Activated CD8-positive, alpha-beta memory T cell treated with anti-CD3 and anti-CD28 coated beads, Interleukin-2, amount 50 U/mL, for 1 hour (primary cell): ENCODE measurements around the gene BFAR.
"Not testable (repeated sequence)": the region's sequence is repeated elsewhere in the genome, so short reads cannot be mapped to it uniquely, and the experiment has no call there.

Experiments
- DNase-seq: peaks from one replicate; pipeline ENCODE4 v3.0.0-alpha.2; 2020; ENCODE audit errors: extremely low read depth

The BFAR gene

GRCh38 chr16:14636179-14636950 is 3.6 kb downstream of the BFAR start:
- not testable (repeated sequence) for DNase-seq

DNA sequence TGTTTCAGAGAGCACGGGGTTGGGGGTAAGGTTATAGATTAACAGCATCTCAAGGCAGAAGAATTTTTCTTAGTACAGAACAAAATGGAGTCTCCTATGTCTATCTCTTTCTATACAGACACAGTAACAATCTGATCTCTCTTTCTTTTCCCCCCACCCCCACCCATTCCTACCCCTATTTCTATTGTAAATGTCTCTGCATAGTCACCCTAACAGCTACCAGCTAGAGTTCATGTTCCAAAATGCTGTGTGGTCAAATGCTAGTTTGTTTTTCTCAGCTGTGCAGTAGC is 4.1 kb downstream of the BFAR start:
- not testable (repeated sequence) for DNase-seq

- DNase-seq = no peak
Measured at GRCh38 chr16:14640538-14640937, 7.8 kb downstream of the BFAR start.

- no peak for DNase-seq
Measured at GRCh38 chr16:14641206-14641605, 8.5 kb downstream of the BFAR start.

- no peak for DNase-seq
Measured at GRCh38 chr16:14641926-14642325, 9.2 kb downstream of the BFAR start.

GRCh38 chr16:14649816-14650215 is 17.1 kb downstream of the BFAR start:
- no peak for DNase-seq

- no peak for DNase-seq
Measured at GRCh38 chr16:14650629-14651028, 17.9 kb downstream of the BFAR start.

DNA sequence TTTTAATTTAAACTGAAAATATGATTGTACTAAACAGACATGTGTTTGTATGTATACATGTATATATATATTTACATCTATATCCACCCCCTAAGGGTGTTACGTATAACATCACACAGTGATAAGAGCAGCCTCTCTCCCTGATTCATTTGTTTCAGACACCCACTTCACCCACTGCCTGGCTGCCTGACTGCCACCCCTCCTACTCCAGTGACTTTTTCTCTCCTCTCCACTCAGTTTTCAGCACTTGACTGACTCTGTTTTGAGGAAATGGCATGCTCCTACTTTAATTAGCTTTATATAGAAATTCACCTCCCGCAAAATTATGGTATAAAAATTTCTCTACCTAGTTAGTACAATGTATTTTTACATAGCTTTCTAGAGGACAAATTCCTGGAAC is 20.0 kb downstream of the BFAR start:
- DNase-seq = no peak

DNA sequence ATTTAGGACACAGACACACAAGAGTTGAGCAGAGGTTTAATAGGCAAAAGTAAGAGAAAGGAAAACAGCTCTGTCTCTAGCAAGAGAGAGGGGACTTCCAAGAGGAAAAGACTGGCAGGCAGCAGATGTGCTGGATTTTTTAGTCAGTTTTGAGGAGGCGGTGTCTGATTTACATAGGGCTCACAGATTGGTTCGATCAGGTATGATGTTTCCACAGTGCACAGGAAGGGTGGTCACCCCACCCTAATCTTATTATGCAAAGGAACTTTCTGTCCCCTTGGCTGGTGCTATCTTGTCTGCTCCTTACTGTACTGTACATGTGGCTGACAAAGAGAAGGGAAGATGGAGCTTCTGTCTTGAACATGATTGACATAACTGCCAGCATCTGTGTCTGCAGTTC is 25.3 kb downstream of the BFAR start:
- no peak for DNase-seq

DNA sequence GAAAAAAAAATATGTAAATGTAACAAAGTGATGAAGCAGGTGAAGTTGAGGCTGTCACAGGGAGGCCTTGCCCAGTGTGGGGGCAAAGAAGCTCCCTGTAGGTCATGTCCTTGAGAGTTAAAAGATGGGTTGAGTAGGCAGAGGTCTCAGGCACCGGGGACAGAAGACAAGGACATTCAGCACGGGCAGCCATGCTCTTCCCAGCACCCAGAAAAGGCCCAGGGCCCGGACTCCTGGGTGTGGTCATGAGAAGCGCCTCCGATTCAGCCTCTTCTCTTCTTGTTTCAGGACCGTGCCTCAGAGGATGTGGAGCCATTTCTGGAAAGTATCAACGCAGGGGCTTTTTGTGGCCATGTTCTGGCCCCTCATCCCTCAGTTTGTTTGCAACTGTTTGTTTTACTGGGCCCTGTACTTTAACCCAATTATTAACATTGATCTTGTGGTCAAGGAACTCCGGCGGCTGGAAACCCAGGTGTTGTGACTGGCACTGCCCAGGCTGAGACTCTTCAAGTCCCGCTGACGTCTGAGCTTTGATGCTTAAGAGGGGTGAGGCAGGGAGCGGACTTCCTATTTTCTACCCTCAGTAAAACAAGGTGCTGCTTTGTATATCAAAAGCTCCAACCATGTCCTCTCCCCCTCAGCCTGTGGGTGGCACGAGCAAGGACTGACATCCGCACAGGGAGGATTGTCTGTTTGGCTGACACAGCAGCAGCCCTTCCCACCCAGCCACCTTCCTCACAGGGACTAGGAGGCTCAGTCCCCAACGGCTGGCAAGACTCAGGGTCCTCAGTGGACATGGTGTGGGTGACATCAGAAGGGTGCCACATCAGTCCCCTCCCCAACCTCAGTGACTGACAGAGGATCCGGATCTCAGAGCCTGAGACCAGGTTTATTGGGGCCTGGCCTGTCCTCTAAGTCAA is 34.9 kb downstream of the BFAR start:
- no peak for DNase-seq

GRCh38 chr16:14668556-14669223 is 35.9 kb downstream of the BFAR start:
- DNase-seq = no peak

DNA sequence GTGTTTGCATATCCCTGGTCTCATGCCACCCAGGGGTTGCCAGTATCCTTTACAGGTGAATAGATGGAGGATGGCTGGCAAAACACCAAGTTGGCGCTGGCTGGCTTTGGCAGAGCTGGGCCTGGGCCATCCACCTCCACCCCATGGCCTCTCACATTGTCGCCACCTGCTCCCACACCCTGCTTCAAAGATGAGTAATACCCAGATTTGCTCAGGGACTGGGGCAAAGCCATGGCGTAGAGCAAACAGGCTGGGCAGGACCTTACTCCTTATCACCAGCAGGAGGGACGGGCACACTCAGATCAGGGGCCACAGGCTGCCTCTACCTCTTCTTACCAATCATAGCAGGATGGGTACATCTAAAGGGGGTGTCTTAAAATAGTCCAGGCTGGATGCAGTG is 37.0 kb downstream of the BFAR start:
- no peak for DNase-seq

- no peak for DNase-seq
Measured at GRCh38 chr16:14672403-14672971, 39.7 kb downstream of the BFAR start.

GRCh38 chr16:14676633-14677032 is 43.9 kb downstream of the BFAR start:
- no peak for DNase-seq

GRCh38 chr16:14677627-14678026 is 44.9 kb downstream of the BFAR start:
- no peak for DNase-seq

DNA sequence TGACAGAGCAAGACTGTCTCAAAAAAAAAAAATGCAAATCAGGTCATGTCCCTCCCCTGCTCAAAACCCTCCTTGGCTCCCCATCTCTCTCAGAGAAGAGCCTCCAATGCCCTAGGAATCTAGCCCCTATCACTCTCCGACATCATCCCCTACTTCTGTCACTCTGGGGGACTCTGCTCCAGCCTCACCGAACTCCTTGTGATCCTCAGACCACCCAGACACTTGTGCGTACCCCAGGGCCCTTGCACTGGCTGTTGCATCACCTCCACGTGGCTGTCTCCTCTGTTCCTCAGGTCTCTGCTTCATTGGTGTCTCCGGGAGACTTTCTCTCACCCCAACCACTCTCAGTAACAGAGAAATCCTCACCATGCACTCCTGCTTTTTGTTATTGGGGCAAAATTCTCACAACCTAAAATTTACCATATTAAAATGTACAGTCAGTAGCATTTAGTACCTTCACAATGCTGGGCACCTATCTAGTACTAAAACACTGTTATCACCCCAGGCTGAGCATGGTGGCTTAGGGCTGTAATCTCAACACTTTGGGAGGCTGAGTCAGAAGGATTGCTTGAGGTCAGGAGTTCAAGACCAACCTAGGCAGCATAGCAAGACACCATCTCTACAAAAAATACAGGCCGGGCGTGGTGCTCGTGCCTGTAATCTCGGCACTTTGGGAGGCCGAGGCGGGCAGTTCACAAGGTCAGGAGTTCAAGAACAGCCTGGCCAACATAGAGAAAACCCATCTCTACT is 46.2 kb downstream of the BFAR start:
- no peak for DNase-seq

DNA sequence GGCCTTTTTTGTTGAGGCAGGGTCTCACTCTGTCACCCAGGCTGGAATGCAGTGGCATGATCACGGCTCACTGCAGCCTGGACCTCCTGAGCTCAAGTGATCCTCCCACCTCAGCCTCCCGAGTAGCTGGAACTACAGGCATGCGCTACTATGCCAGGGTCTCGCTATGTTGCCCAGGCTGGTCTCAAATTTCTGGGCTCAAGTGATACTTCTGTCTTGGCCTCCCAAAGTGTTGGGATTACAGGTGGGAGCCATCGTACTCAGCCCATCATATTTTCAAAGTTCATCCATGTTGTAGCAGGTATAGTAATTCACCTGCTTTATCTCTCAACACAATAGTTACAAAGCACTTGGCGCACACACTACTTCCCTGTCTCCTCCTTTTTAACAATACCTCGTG is 47.6 kb downstream of the BFAR start:
- DNase-seq = not testable (repeated sequence)

DNA sequence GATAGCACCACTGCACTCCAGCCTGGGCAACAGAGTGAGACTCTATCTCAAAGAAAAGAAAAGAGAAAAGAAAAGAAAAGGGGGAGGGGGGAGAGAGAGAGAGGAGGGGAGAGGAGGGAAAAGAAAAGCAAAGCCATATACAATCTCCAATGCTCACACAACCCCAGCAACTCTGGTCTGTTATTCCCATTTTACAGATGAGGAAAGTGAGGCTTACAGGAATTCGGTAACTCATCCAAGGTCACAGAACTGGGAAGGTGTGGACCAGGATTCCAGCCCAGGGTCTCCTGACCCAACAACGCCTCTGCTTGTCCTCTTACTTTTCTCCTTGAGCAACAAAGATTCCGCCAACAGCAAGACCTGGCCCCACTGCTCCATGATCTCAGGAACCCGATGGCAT is 48.4 kb downstream of the BFAR start:
- DNase-seq = no peak

GRCh38 chr16:14682121-14682520 is 49.4 kb downstream of the BFAR start:
- DNase-seq = no peak

DNA sequence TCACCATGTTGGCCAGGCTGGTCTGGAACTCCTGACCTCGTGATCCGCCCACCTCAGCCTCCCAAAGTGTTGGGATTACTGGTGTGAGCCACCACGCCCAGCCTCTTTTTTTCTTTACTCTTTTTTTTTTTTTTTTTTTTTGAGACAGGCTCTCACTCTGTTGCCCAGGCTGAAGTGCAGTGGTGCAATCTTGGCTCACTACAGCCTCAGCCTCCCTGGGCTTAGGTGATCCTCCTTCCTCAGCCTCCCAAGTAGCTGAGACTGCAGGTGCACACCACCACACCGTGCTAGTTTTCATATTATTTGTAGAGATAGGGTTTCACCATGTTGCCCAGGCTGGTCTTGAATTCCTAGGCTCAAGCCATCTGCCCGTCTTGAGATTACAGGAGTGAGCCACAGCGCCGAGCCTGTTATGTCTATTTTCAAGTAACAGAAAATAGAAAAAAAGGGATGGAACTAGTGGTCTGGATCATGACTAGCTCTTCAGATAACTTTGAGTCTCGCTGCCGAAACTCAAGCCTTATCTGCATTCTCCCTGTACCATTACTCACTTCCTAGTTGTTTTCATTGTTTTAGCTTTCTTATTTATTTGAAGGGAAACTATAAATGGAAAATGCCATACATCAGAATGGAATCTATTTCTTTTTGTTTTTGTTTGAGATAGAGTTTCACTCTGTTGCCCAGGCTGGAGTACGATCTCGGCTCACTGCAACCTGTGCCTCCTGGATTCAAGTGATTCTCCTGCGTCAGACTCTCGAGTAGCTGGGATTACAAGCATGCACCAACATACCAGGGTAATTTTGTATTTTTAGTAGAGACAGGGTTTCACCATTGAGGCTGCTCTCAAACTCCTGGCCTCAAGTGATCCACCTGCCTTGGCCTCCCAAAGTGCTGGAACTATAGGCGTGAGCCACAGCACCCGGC is 53.4 kb downstream of the BFAR start:
- DNase-seq = not testable (repeated sequence)
